H1 (cell line): ENCODE data around the gene EIPR1. TPM values are rescaled to one million over a fixed set of nuclear protein-coding genes. Genes with fewer than 3 reads are reported as not detected.

Source experiments
- CTCF ChIA-PET: fragments of 300-600 bp; sonication (Branson Sonifier 250); formaldehyde crosslinking; loops from one replicate; lab custom pipeline; 2021; ENCODE audit not compliant: partially characterized antibody; lab: Charles Lee
- POLR2A ChIA-PET: fragments of 300-600 bp; sonication (Branson Sonifier 250); formaldehyde crosslinking; loops from one replicate; lab custom pipeline; 2021; ENCODE audit warnings: inconsistent platforms; ENCODE audit not compliant: partially characterized antibody; lab: Charles Lee
- DNase-seq, 2 experiments: peaks; one replicate each; pipeline versions ENCODE4 v3.0.0 to v3.0.0-alpha.2; 2010 to 2022; ENCODE audit warnings: low spot score in 2 of 2, low read depth in 1 of 2, mixed read lengths in 1 of 2
- FAIRE-seq: peaks from 2 replicates; lab custom pipeline; 2011; peaks lifted over from hg19 to GRCh38; lab: Jason Lieb, UNC
- H2AFZ ChIP-seq: 2 replicates; pipeline ENCODE4 v1.8.1; 2012; ENCODE audit warnings: low read length, inconsistent platforms
- H2AK5ac ChIP-seq: 2 replicates; pipeline ENCODE4 v1.6.1; 2013; ENCODE audit warnings: low read depth, low read length
- H2BK120ac ChIP-seq: replicated peaks from 2 replicates; pipeline ENCODE3; 2013; ENCODE audit warnings: low read depth, low read length, inconsistent platforms
- H2BK12ac ChIP-seq: 2 replicates; pipeline ENCODE4 v1.6.1; 2013; ENCODE audit warnings: low read depth, low read length
- H2BK15ac ChIP-seq: 2 replicates; pipeline ENCODE4 v1.6.1; 2013; ENCODE audit warnings: low read length
- H2BK20ac ChIP-seq: 2 replicates; pipeline ENCODE4 v1.6.1; 2013; ENCODE audit warnings: low read length
- H2BK5ac ChIP-seq: 2 replicates; pipeline ENCODE4 v1.6.1; 2013; ENCODE audit warnings: low read depth, low read length
- H3K14ac ChIP-seq: 2 replicates; pipeline ENCODE4 v1.6.1; 2013; ENCODE audit warnings: inconsistent platforms; ENCODE audit not compliant: insufficient read length
- H3K18ac ChIP-seq: 2 replicates; pipeline ENCODE4 v1.6.1; 2013; ENCODE audit warnings: low read length; ENCODE audit errors: extremely low read depth
- H3K23ac ChIP-seq: 2 replicates; pipeline ENCODE4 v1.6.1; 2013; ENCODE audit warnings: inconsistent platforms; ENCODE audit not compliant: insufficient read length
- H3K23me2 ChIP-seq: 2 replicates; pipeline ENCODE4 v1.6.1; 2013; ENCODE audit warnings: low read depth, low read length
- H3K27ac ChIP-seq: 2 replicates; pipeline ENCODE4 v1.6.1; 2011; ENCODE audit warnings: low read depth, low read length, inconsistent platforms
- H3K27me3 ChIP-seq, 4 experiments: replicated peaks in 1 of 4; 1 replicate in 1 of 4; 2 replicates in 3 of 4; pipeline versions ENCODE4 v1.6.1 to v1.8.1; 2011 to 2013; ENCODE audit warnings: low read length in 3 of 4, mild to moderate bottlenecking in 3 of 4, inconsistent platforms in 2 of 4, mixed read lengths in 2 of 4, moderate library complexity in 1 of 4; ENCODE audit not compliant: control insufficient read depth in 3 of 4, insufficient read depth in 3 of 4; ENCODE audit errors: extremely low read depth in 1 of 4
- H3K36me3 ChIP-seq, 4 experiments: 2 replicates each; pipeline versions ENCODE4 v1.6.1 to v1.8.1; 2011 to 2013; ENCODE audit warnings: mild to moderate bottlenecking in 4 of 4, low read length in 3 of 4, moderate library complexity in 2 of 4, control low read depth in 1 of 4, inconsistent platforms in 1 of 4; ENCODE audit not compliant: insufficient read depth in 4 of 4, control insufficient read depth in 2 of 4
- H3K4ac ChIP-seq: replicated peaks from 2 replicates; pipeline ENCODE3; 2013; ENCODE audit warnings: low read length, low read depth, mixed read lengths, inconsistent platforms; ENCODE audit not compliant: insufficient read length
- H3K4me1 ChIP-seq, 4 experiments: replicated peaks in 1 of 4; 1 replicate in 1 of 4; 2 replicates in 3 of 4; pipeline versions ENCODE4 v1.6.1 to v1.8.1; 2011 to 2013; ENCODE audit warnings: low read length in 3 of 4, inconsistent platforms in 2 of 4, mixed read lengths in 1 of 4; ENCODE audit not compliant: insufficient read depth in 4 of 4, control insufficient read depth in 3 of 4
- H3K4me2 ChIP-seq, 2 experiments: 2 replicates each; pipeline versions ENCODE4 v1.6.1 to v1.8.1; 2011 to 2013; ENCODE audit warnings: low read depth in 2 of 2, low read length in 2 of 2, control low read depth in 1 of 2, inconsistent platforms in 1 of 2, mild to moderate bottlenecking in 1 of 2; ENCODE audit not compliant: insufficient read depth in 1 of 2
- H3K4me3 ChIP-seq, 4 experiments: fragments of 200-600, 300-600 bp in 1 of 4; sonication (generic), shearing (Covaris generic), sonication (Bioruptor Twin) in 1 of 4; 2 replicates each; pipeline versions ENCODE4 v1.5.1 to v1.8.1; 2011 to 2016; ENCODE audit warnings: low read length in 4 of 4, low read depth in 3 of 4, control low read depth in 2 of 4, inconsistent platforms in 2 of 4, mild to moderate bottlenecking in 2 of 4, mixed read lengths in 1 of 4, moderate library complexity in 1 of 4; ENCODE audit not compliant: insufficient read depth in 2 of 4; ENCODE audit errors: extremely low read depth in 1 of 4
- H3K56ac ChIP-seq: replicated peaks from 2 replicates; pipeline ENCODE3; 2013; ENCODE audit warnings: low read depth, mild to moderate bottlenecking, mixed read lengths, low read length, inconsistent platforms; ENCODE audit not compliant: insufficient read length
- H3K79me1 ChIP-seq: 2 replicates; pipeline ENCODE4 v1.6.1; 2013; ENCODE audit warnings: low read depth, low read length, control low read depth
- H3K79me2 ChIP-seq, 2 experiments: 2 replicates each; pipeline versions ENCODE4 v1.6.1 to v1.8.1; 2012 to 2013; ENCODE audit warnings: low read length in 2 of 2, mild to moderate bottlenecking in 2 of 2, inconsistent platforms in 1 of 2; ENCODE audit not compliant: insufficient read depth in 2 of 2, control insufficient read depth in 1 of 2
- H3K9ac ChIP-seq, 4 experiments: replicated peaks in 1 of 4; 1 replicate in 1 of 4; 2 replicates in 3 of 4; pipeline versions ENCODE4 v1.6.1 to v1.8.1; 2011 to 2013; ENCODE audit warnings: low read depth in 3 of 4, low read length in 3 of 4, control low read depth in 2 of 4, mild to moderate bottlenecking in 2 of 4, moderate library complexity in 2 of 4, inconsistent platforms in 1 of 4; ENCODE audit errors: extremely low read depth in 1 of 4
- H3K9me3 ChIP-seq, 2 experiments: 2 replicates each; pipeline versions ENCODE4 v1.6.1 to v1.8.1; 2012 to 2013; ENCODE audit warnings: mild to moderate bottlenecking in 2 of 2, moderate library complexity in 2 of 2, control low read depth in 1 of 2, inconsistent platforms in 1 of 2, low read depth in 1 of 2, low read length in 1 of 2, mixed read lengths in 1 of 2; ENCODE audit not compliant: insufficient read depth in 2 of 2
- H4K20me1 ChIP-seq, 2 experiments: replicated peaks in 1 of 2; 2 replicates each; pipeline versions ENCODE3 to v1.8.1; 2011 to 2013; ENCODE audit warnings: inconsistent platforms in 2 of 2, low read length in 2 of 2, mild to moderate bottlenecking in 1 of 2; ENCODE audit not compliant: insufficient read depth in 2 of 2, control insufficient read depth in 1 of 2
- H4K5ac ChIP-seq: 2 replicates; pipeline ENCODE4 v1.6.1; 2013; ENCODE audit warnings: low read length, low read depth, mixed read lengths, inconsistent platforms; ENCODE audit not compliant: insufficient read length
- H4K8ac ChIP-seq: 2 replicates; pipeline ENCODE4 v1.8.0; 2013; ENCODE audit warnings: mild to moderate bottlenecking, moderate library complexity, low read length, inconsistent platforms; ENCODE audit not compliant: insufficient read depth; ENCODE audit errors: extremely low read depth
- H4K91ac ChIP-seq: replicated peaks from 2 replicates; pipeline ENCODE3; 2013; ENCODE audit warnings: low read length, mixed read lengths, inconsistent platforms; ENCODE audit not compliant: insufficient read length
- BCL11A ChIP-seq, 2 experiments: IDR thresholded peaks; one replicate each; pipeline ENCODE4 v1.6.1; 2011; ENCODE audit warnings: low read depth in 2 of 2, low read length in 2 of 2, mild to moderate bottlenecking in 2 of 2
- CEBPB ChIP-seq: IDR thresholded peaks from 2 replicates; pipeline ENCODE4 v1.6.1; 2012; ENCODE audit warnings: low read depth, low read length
- CREB1 ChIP-seq: IDR thresholded peaks from 2 replicates; pipeline ENCODE4 v1.6.1; 2012; ENCODE audit warnings: inconsistent platforms
- CTBP2 ChIP-seq: IDR thresholded peaks from 2 replicates; pipeline ENCODE4 v1.7.0; 2011; ENCODE audit warnings: borderline replicate concordance, mild to moderate bottlenecking, moderate library complexity, mixed read lengths, low read length; ENCODE audit not compliant: insufficient read depth, insufficient read length
- JUND ChIP-seq: IDR thresholded peaks from 2 replicates; pipeline ENCODE4 v1.6.1; 2011; ENCODE audit warnings: mild to moderate bottlenecking, improper control_type of control experiment, low read length
- KDM5A ChIP-seq: fragments of 200-600 bp; IDR thresholded peaks from 2 replicates; pipeline ENCODE4 v1.7.1; 2012; ENCODE audit warnings: mild to moderate bottlenecking, low read length, inconsistent platforms, mixed read lengths
- PHF8 ChIP-seq: fragments of 200-600 bp; sonication (generic); conservative IDR thresholded peaks from 2 replicates; pipeline ENCODE4 v1.7.1; 2012; ENCODE audit warnings: low read depth, mild to moderate bottlenecking, inconsistent platforms, low read length, moderate library complexity
- POLR2AphosphoS5 ChIP-seq: IDR thresholded peaks from 2 replicates; pipeline ENCODE4 v1.6.1; 2011; ENCODE audit warnings: low read depth, low read length
- POU5F1 ChIP-seq: IDR thresholded peaks from 2 replicates; pipeline ENCODE4 v1.6.1; 2011; ENCODE audit warnings: low read depth, mild to moderate bottlenecking, low read length, moderate library complexity
- RXRA ChIP-seq: IDR thresholded peaks from 2 replicates; pipeline ENCODE4 v1.6.1; 2011; ENCODE audit warnings: low read depth, mild to moderate bottlenecking, low read length, moderate library complexity; ENCODE audit not compliant: insufficient read depth
- SP4 ChIP-seq: IDR thresholded peaks from 2 replicates; pipeline ENCODE4 v1.6.1; 2012; ENCODE audit warnings: low read length, inconsistent platforms
- SRF ChIP-seq: IDR thresholded peaks from 2 replicates; pipeline ENCODE4 v1.6.1; 2011; ENCODE audit warnings: mild to moderate bottlenecking, low read depth, low read length, moderate library complexity
- TAF1 ChIP-seq: IDR thresholded peaks from 2 replicates; pipeline ENCODE4 v1.6.1; 2011; ENCODE audit warnings: mild to moderate bottlenecking, low read depth, low read length
- YY1 ChIP-seq: IDR thresholded peaks from 2 replicates; pipeline ENCODE4 v1.6.1; 2011; ENCODE audit warnings: low read depth, mild to moderate bottlenecking, low read length
- WGBS, 2 experiments: shearing (Covaris generic) in 1 of 2; methylation state at CpG; one replicate each; pipeline versions ENCODE4 v1.1.6 to v1.1.7; 2013 to 2015; ENCODE audit warnings: low lambda C conversion rate in 2 of 2, mixed read lengths in 2 of 2, inconsistent platforms in 1 of 2, low coverage in 1 of 2, missing lambda C conversion rate in 1 of 2; ENCODE audit not compliant: insufficient replicate concordance in 2 of 2, insufficient coverage in 1 of 2, insufficient read length in 1 of 2; ENCODE audit errors: extremely low coverage in 1 of 2, missing lambda C conversion rate in 1 of 2; 5-methylcytosine and 5-hydroxymethylcytosine counted together
- polyA plus RNA-seq, 7 experiments: library from polyadenylated mRNA; depleted of rRNA in 3 of 7; stranded (reverse) in 5 of 7; unstranded in 2 of 7; fragments of >200 nt in 5 of 7; fragments of 200-250 nt in 2 of 7; gene quantifications; 1 replicate in 5 of 7; 2 replicates in 1 of 7; 4 replicates in 1 of 7; pipeline versions ENCODE4 v1.2.1 to v1.2.3, GENCODE V29; 2011 to 2013; ENCODE audit warnings: missing spikeins in 2 of 7, mixed read lengths in 2 of 7
- total RNA-seq: library from RNA; stranded (reverse); fragmentation: NEBNext Ultra II Directional; extraction: Animal tissue kit (Norgen Biotek cat#: 25700); gene quantifications from 2 replicates; pipeline ENCODE4 v1.2.1, GENCODE V29; 2021
- TF ChIP-seq, protein P1 (sequence below): IDR thresholded peaks from 2 replicates; pipeline ENCODE4 v1.6.1; 2011; ENCODE audit warnings: low read length, improper control_type of control experiment

EIPR1 gene
- total and polyA plus RNA-seq, 2 of the 8 experiments (the other 6 are each of a cell fraction or from before 2014, with no cell fraction given): 26.3 to 56.4 TPM

DNA sequence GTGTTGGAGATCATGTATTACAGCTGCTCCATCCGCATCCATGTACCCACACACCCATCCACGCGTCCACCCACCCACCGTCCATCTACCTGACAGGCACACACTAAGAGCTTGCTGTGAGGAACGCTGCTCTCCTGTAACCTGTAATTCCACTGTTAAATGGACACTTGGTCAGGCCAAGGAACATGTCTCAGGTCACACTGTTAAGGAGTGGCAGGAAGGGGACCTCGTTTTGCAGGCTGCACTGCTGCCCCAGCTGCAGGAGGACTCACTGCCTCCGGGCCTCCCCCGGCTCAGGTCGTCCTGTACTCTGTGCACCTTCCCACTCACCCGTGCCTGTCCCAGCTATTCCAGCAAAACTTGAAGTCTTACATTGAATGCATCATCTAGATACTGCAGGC, 170.5 kb downstream of the EIPR1 start:
- Histone ChIP-seq H3K18ac (no peak overlapping the region), H3K4me2 (no peak overlapping the region), H2BK5ac (no peak overlapping the region), H3K79me2 (no peaks in the 10 kb centered on the region), H3K56ac (no peak overlapping the region), H4K91ac (no peak overlapping the region), H2BK15ac (no peak overlapping the region), H3K4me1 (no peaks in the 10 kb centered on the region), H3K14ac (no peak overlapping the region), H3K9ac (no peak overlapping the region), H2BK120ac (no peak overlapping the region), H3K23ac (no peak overlapping the region), H3K27ac (no peak overlapping the region), H2AFZ (no peak overlapping the region), H2BK20ac (no peak overlapping the region), H3K79me1 (no peaks in the 10 kb centered on the region; the same call in 1 of the 2 replicates), H4K20me1 (no peaks in the 10 kb centered on the region), H4K5ac (no peak overlapping the region), H3K4ac (no peak overlapping the region), H3K4me3 (no peak overlapping the region), H3K27me3 (no peaks in the 10 kb centered on the region), H2BK12ac (no peak overlapping the region), H3K36me3 (no peaks in the 10 kb centered on the region; a peak in 1 of 8 replicates), H4K8ac (no peak overlapping the region), H2AK5ac (no peak overlapping the region), H3K9me3 (no peaks in the 10 kb centered on the region; a peak in 1 of 4 replicates), H3K23me2 (no peaks in the 10 kb centered on the region)
- WGBS, 2 experiments: 78% methylated on average over 10 of the region's 10 CpGs; no CpG with 5 or more reads in 1 of the 2 experiments
- CTCF ChIA-PET: interaction anchor here (1.0 to 1.3 kb wide), 7 partner anchors 9 to 28 kb away, joined by 3 to 6 read pairs (median 3); no protein-coding TSS in a partner anchor
- DNase-seq (no peak), FAIRE-seq (no peak)
- POLR2A ChIA-PET: no interaction called here
- TF ChIP-seq CTBP2 (no peak), RXRA (no peak), BCL11A (IDR thresholded peaks at IDR 0.05; ENCODE audit: low read depth in 2 of 2, low read length in 2 of 2) (no peak), YY1 (no peak), CEBPB (no peak), KDM5A (no peak), SRF (no peak), JUND (no peak), POLR2AphosphoS5 (no peak), POU5F1 (no peak), PHF8 (no peak), SP4 (no peak), TAF1 (no peak), CREB1 (no peak)
- TF ChIP-seq, protein P1, sequence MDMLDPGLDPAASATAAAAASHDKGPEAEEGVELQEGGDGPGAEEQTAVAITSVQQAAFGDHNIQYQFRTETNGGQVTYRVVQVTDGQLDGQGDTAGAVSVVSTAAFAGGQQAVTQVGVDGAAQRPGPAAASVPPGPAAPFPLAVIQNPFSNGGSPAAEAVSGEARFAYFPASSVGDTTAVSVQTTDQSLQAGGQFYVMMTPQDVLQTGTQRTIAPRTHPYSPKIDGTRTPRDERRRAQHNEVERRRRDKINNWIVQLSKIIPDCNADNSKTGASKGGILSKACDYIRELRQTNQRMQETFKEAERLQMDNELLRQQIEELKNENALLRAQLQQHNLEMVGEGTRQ: no peak
